GM18868 (cell line): ENCODE data around the gene UNC93A.
A peak's percentile ranks its signal among the peaks of the same experiment; 100 is the strongest.
"Not testable (repeated sequence)": the region's sequence is repeated elsewhere in the genome, so short reads cannot be mapped to it uniquely, and the experiment has no call there.

Experiments
- ATAC-seq: cut with Tn5 transposase; IDR thresholded peaks from one replicate; pipeline ENCODE4 v1.9.1; 2021; ENCODE audit warnings: mild to moderate bottlenecking, moderate library complexity; ENCODE audit not compliant: unreplicated experiment

Gene UNC93A

GRCh38 chr6:167270499-167271311 is 20.4 kb upstream of the UNC93A start:
- no peak for ATAC-seq

GRCh38 chr6:167272151-167272550 is 19.0 kb upstream of the UNC93A start:
- no peak for ATAC-seq

GRCh38 chr6:167272696-167273379 is 18.3 kb upstream of the UNC93A start:
- no peak for ATAC-seq

GRCh38 chr6:167274270-167274669 is 16.8 kb upstream of the UNC93A start:
- ATAC-seq: no peak

GRCh38 chr6:167275001-167275400 is 16.1 kb upstream of the UNC93A start:
- ATAC-seq: no peak

- ATAC-seq: no peak
Observed at GRCh38 chr6:167275436-167275835, 15.7 kb upstream of the UNC93A start.

GRCh38 chr6:167276772-167277533 is 14.2 kb upstream of the UNC93A start:
- no peak for ATAC-seq

GRCh38 chr6:167278173-167278940 is 12.8 kb upstream of the UNC93A start:
- not testable (repeated sequence) for ATAC-seq

- no peak for ATAC-seq
Observed at GRCh38 chr6:167279766-167280446, 11.2 kb upstream of the UNC93A start.

- not testable (repeated sequence) for ATAC-seq
Observed at GRCh38 chr6:167280466-167280865, 10.6 kb upstream of the UNC93A start.

GRCh38 chr6:167282165-167282564 is 8.9 kb upstream of the UNC93A start:
- ATAC-seq: no peak

GRCh38 chr6:167284565-167284964 is 6.5 kb upstream of the UNC93A start:
- not testable (repeated sequence) for ATAC-seq

GRCh38 chr6:167285077-167285770 is 5.9 kb upstream of the UNC93A start:
- ATAC-seq: no peak

- no peak for ATAC-seq
Observed at GRCh38 chr6:167287513-167288048, 3.5 kb upstream of the UNC93A start.

GRCh38 chr6:167288591-167289225 is 2.4 kb upstream of the UNC93A start:
- ATAC-seq: peak; percentile 91

- ATAC-seq: not testable (repeated sequence)
Observed at GRCh38 chr6:167289291-167289690, 1.8 kb upstream of the UNC93A start.

GRCh38 chr6:167291623-167292300 is 647 bp downstream of the UNC93A start:
- no peak for ATAC-seq
